Measurements from ENCODE around the gene SLC25A52.
A peak's percentile ranks its signal among the peaks of the same experiment; 100 is the strongest.
"Not testable (repeated sequence)": the region's sequence is repeated elsewhere in the genome, so short reads cannot be mapped to it uniquely, and the experiment has no call there.

Gene SLC25A52

GRCh38 chr18:31744321-31745067 is 16.2 kb downstream of the SLC25A52 start:
- Mint-ChIP-seq H3K27me3 (ENCODE audit: low read depth, poor library complexity) (peaks cover 4% of the 10 kb centered on the region), H3K9me3 (peaks cover 14% of the 10 kb centered on the region), H3K4me1 (no peaks in the 10 kb centered on the region), H3K4me3 (no peak overlapping the region), H3K27ac (no peak overlapping the region), H3K36me3 (ENCODE audit: low read depth) (no peaks in the 10 kb centered on the region)
- no peak for DNase-seq
- no peak for TF ChIP-seq CTCF (IDR thresholded peaks at IDR 0.05)

GRCh38 chr18:31743600-31743999 is 17.1 kb downstream of the SLC25A52 start:
- H3K9me3 Mint-ChIP-seq, result peaks cover 18% of the 10 kb centered on the region
- H3K27ac Mint-ChIP-seq; DNase-seq; H3K27me3 Mint-ChIP-seq (ENCODE audit: low read depth, poor library complexity); H3K36me3 Mint-ChIP-seq (ENCODE audit: low read depth); H3K4me3 Mint-ChIP-seq; H3K4me1 Mint-ChIP-seq: not testable (repeated sequence)

- no peaks in the 10 kb centered on the region for H3K36me3 Mint-ChIP-seq (ENCODE audit: low read depth)
- H3K4me3 Mint-ChIP-seq, result no peak overlapping the region
- no peaks in the 10 kb centered on the region for H3K4me1 Mint-ChIP-seq
- peak; percentile 44 for DNase-seq
- H3K9me3 Mint-ChIP-seq, result peaks cover 21% of the 10 kb centered on the region
- peak; percentile 70 for TF ChIP-seq CTCF (IDR thresholded peaks at IDR 0.05)
- no peaks in the 10 kb centered on the region for H3K27me3 Mint-ChIP-seq (ENCODE audit: low read depth, poor library complexity)
- H3K27ac Mint-ChIP-seq, result no peak overlapping the region
Observed at GRCh38 chr18:31741097-31741735, 19.5 kb downstream of the SLC25A52 start.

- Mint-ChIP-seq H3K9me3 (peaks cover 21% of the 10 kb centered on the region), H3K36me3 (ENCODE audit: low read depth) (no peaks in the 10 kb centered on the region), H3K4me3 (no peak overlapping the region), H3K27ac (no peak overlapping the region), H3K27me3 (ENCODE audit: low read depth, poor library complexity) (no peaks in the 10 kb centered on the region), H3K4me1 (no peaks in the 10 kb centered on the region)
- TF ChIP-seq CTCF (IDR thresholded peaks at IDR 0.05), result no peak
- no peak for DNase-seq
Observed at GRCh38 chr18:31740180-31740579, 20.5 kb downstream of the SLC25A52 start.

- Mint-ChIP-seq H3K4me3 (no peak overlapping the region), H3K27ac (no peak overlapping the region), H3K9me3 (peaks cover 21% of the 10 kb centered on the region), H3K27me3 (ENCODE audit: low read depth, poor library complexity) (no peaks in the 10 kb centered on the region), H3K36me3 (ENCODE audit: low read depth) (no peaks in the 10 kb centered on the region), H3K4me1 (no peaks in the 10 kb centered on the region)
- no peak for TF ChIP-seq CTCF (IDR thresholded peaks at IDR 0.05)
- no peak for DNase-seq
Observed at GRCh38 chr18:31739651-31740050, 21.0 kb downstream of the SLC25A52 start.

- no peak for TF ChIP-seq CTCF (IDR thresholded peaks at IDR 0.05)
- Mint-ChIP-seq H3K4me3 (no peak overlapping the region), H3K27ac (no peak overlapping the region), H3K9me3 (peaks cover 25% of the 10 kb centered on the region), H3K36me3 (ENCODE audit: low read depth) (no peaks in the 10 kb centered on the region), H3K4me1 (no peaks in the 10 kb centered on the region), H3K27me3 (ENCODE audit: low read depth, poor library complexity) (no peaks in the 10 kb centered on the region)
- no peak for DNase-seq
Observed at GRCh38 chr18:31738460-31739407, 21.9 kb downstream of the SLC25A52 start.
